WTC11 (cell line): Measurements from ENCODE around the gene GSDME. TPM values are rescaled to one million over a fixed set of nuclear protein-coding genes. Genes with fewer than 3 reads are reported as not detected.

Experiments
- ATAC-seq: fragments of 200-7000 bp; cut with Tn5 transposase; 2 replicates; pipeline ENCODE4 v1.10.0; 2021; ENCODE audit warnings: mild to moderate bottlenecking, moderate library complexity
- CTCF ChIA-PET: fragments of 300-600 bp; sonication (Branson Sonifier 250); formaldehyde crosslinking; loops from one replicate; lab custom pipeline; 2021; ENCODE audit warnings: antibody characterized with exemption; lab: Charles Lee
- POLR2A ChIA-PET: fragments of 350-600 bp; sonication (Branson Sonifier 250); formaldehyde crosslinking; loops from one replicate; lab custom pipeline; 2021; ENCODE audit warnings: antibody characterized with exemption; lab: Charles Lee
- DNase-seq: peaks from one replicate; pipeline ENCODE4 v3.0.0; 2021; ENCODE audit warnings: low spot score
- H3K27ac Mint-ChIP-seq: 2 replicates; pipeline ENCODE4 v1.8.0; 2021; ENCODE audit warnings: mixed read lengths
- H3K27me3 Mint-ChIP-seq: 2 replicates; pipeline ENCODE4 v1.8.0; 2021; ENCODE audit warnings: low read depth, mild to moderate bottlenecking, moderate library complexity, mixed read lengths
- H3K36me3 Mint-ChIP-seq: 2 replicates; pipeline ENCODE4 v1.8.0; 2021; ENCODE audit warnings: mixed read lengths
- H3K4me1 Mint-ChIP-seq: 2 replicates; pipeline ENCODE4 v1.8.0; 2022; ENCODE audit warnings: mixed read lengths
- H3K4me3 Mint-ChIP-seq: 2 replicates; pipeline ENCODE4 v1.8.0; 2021; ENCODE audit warnings: mild to moderate bottlenecking, moderate library complexity, mixed read lengths
- H3K9me3 Mint-ChIP-seq: 2 replicates; pipeline ENCODE4 v1.8.0; 2021; ENCODE audit warnings: mixed read lengths
- KAT7 ChIP-seq: sonication (generic); formaldehyde crosslinking; IDR thresholded peaks from 2 replicates; pipeline ENCODE4 v1.8.1; 2023; ENCODE audit warnings: missing genetic modification reagents, mild to moderate bottlenecking, borderline replicate concordance
- MXD4 ChIP-seq: fragments of 250-450 bp; sonication (Bioruptor Pico); IDR thresholded peaks from 2 replicates; pipeline ENCODE4 v1.8.0; 2021; ENCODE audit warnings: mild to moderate bottlenecking, moderate library complexity, borderline replicate concordance
- NFE2L1 ChIP-seq: sonication (generic); formaldehyde crosslinking; IDR thresholded peaks from 2 replicates; pipeline ENCODE4 v1.8.1; 2023; ENCODE audit warnings: missing genetic modification reagents
- NFYB ChIP-seq: sonication (generic); formaldehyde crosslinking; conservative IDR thresholded peaks from 2 replicates; pipeline ENCODE4 v1.8.0; 2022; ENCODE audit warnings: low read depth, missing genetic modification reagents
- NR2C2 ChIP-seq: sonication (generic); formaldehyde crosslinking; IDR thresholded peaks from 2 replicates; pipeline ENCODE4 v1.8.0; 2022; ENCODE audit warnings: mild to moderate bottlenecking, missing genetic modification reagents
- SP1 ChIP-seq: sonication (generic); formaldehyde crosslinking; conservative IDR thresholded peaks from 2 replicates; pipeline ENCODE4 v1.8.1; 2022; ENCODE audit warnings: missing genetic modification reagents
- TCF7 ChIP-seq: sonication (generic); formaldehyde crosslinking; IDR thresholded peaks from 2 replicates; pipeline ENCODE4 v1.8.0; 2022; ENCODE audit warnings: mild to moderate bottlenecking, low read depth, missing genetic modification reagents, moderate library complexity
- TEAD1 ChIP-seq: sonication (generic); formaldehyde crosslinking; IDR thresholded peaks from 2 replicates; pipeline ENCODE4 v1.8.0; 2022; ENCODE audit warnings: mild to moderate bottlenecking, missing genetic modification reagents
- ZNF219 ChIP-seq: sonication (generic); formaldehyde crosslinking; IDR thresholded peaks from 2 replicates; pipeline ENCODE4 v1.8.0; 2023; ENCODE audit warnings: missing genetic modification reagents, mild to moderate bottlenecking, borderline replicate concordance
- total RNA-seq: library from RNA; stranded (reverse); gene quantifications from 3 replicates; pipeline ENCODE4 v1.2.3, GENCODE V29; 2021
- TF ChIP-seq, protein P1 (sequence below): fragments of 250-450 bp; sonication (Bioruptor Pico); IDR thresholded peaks from 2 replicates; pipeline ENCODE4 v2.1.2; 2022; ENCODE audit warnings: mild to moderate bottlenecking, moderate library complexity
- TF ChIP-seq, protein P2 (sequence below): fragments of 250-450 bp; sonication (Bioruptor Pico); IDR thresholded peaks from 2 replicates; pipeline ENCODE4 v1.8.0; 2021; ENCODE audit warnings: mild to moderate bottlenecking
- TF ChIP-seq, protein P3 (sequence below): sonication (generic); formaldehyde crosslinking; conservative IDR thresholded peaks from 2 replicates; pipeline ENCODE4 v1.8.1; 2022; ENCODE audit warnings: mild to moderate bottlenecking, missing genetic modification reagents
- TF ChIP-seq, protein P4 (sequence below): sonication (generic); formaldehyde crosslinking; IDR thresholded peaks from 2 replicates; pipeline ENCODE4 v1.8.0; 2023; ENCODE audit warnings: missing genetic modification reagents, mild to moderate bottlenecking, borderline replicate concordance
- TF ChIP-seq, protein P5 (sequence below): sonication (generic); formaldehyde crosslinking; IDR thresholded peaks from 2 replicates; pipeline ENCODE4 v1.8.0; 2022; ENCODE audit warnings: mild to moderate bottlenecking, missing genetic modification reagents
- TF ChIP-seq, protein P6 (sequence below): fragments of 250-450 bp; sonication (Bioruptor Pico); IDR thresholded peaks from 2 replicates; pipeline ENCODE4 v1.9.0; 2021; ENCODE audit warnings: mild to moderate bottlenecking

The GSDME gene
- total RNA-seq, 1 experiment from 2014 or later = 4.8 TPM

DNA sequence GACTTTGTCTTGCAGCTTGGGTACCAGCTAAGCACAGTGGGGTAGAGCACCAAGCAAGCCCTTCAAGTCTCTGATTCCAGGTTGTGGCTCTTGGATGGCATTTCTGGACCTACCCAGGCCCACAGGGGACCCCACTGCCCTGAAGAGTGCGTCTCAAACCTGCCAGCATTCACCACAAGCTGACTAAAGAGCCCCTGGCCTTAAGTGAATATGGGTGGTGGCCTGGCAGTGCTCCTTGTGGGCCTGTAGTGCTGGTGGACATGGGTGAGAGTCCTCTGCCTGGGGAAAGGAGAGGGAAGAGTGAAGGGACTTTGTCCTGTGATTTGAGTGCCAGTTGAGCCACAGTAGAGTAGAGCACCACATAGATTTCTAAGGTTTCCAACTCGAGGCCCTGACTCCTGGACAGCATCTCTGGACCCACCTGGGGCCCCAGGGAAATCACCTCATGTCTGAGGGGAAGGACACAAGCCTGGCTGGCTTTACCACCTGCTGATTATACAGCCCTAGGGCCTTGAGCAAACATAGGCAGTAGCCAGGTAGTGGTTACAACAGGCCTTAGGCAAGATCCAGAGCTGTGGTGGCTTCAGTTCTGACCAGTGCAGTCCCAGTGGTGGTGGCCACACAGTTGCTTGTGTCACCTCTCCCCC, 23.7 kb downstream of the GSDME start (continued):
- no peak for TF ChIP-seq MXD4 (CRISPR knock-in tag)
- TF ChIP-seq, protein P1, sequence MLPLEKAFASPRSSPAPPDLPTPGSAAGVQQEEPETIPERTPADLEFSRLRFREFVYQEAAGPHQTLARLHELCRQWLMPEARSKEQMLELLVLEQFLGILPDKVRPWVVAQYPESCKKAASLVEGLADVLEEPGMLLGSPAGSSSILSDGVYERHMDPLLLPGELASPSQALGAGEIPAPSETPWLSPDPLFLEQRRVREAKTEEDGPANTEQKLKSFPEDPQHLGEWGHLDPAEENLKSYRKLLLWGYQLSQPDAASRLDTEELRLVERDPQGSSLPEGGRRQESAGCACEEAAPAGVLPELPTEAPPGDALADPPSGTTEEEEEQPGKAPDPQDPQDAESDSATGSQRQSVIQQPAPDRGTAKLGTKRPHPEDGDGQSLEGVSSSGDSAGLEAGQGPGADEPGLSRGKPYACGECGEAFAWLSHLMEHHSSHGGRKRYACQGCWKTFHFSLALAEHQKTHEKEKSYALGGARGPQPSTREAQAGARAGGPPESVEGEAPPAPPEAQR (CRISPR knock-in tag) = no peak

DNA sequence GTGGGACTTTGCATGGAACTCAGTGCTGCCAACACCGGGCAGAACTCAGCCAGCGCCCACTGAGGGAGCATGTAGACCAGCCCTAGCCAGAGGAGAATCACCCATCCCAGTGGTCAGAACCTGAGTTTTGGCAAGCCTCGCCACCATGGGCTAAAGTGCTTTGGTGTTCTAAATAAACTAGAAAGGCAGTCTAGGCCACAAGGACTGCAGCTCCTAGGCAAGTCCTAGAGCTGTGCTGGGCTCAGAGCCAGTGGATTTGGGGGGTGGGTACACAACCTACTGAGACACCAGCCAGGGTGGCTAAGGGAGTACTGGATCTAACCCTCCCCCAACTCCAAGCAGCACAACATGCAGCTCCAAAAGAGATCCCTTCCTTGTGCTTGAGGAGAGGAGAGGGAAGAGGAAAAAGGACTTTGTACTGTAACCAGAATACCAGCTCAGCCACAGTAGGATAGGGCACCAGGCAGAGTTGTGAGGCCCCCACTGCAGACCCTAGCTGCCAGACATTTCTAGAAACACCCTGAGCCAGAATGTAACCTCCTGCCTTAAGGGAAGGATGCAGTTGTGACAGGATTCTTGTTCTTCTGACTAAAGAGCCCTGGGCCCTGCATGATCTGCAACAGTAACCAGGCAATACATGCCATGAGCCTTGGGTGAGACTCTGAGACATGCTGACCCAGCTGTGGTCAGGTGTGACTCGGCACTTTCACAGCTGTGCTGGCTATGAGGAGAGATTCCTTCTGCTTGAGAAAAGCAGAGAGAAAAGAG, 24.4 kb downstream of the GSDME start:
- Mint-ChIP-seq H3K27ac (no peak overlapping the region), H3K36me3 (no peaks in the 10 kb centered on the region), H3K9me3 (peaks cover 14% of the 10 kb centered on the region), H3K4me3 (no peak overlapping the region), H3K27me3 (peaks cover 25% of the 10 kb centered on the region), H3K4me1 (peaks cover 5% of the 10 kb centered on the region; the same call in 1 of the 2 replicates)
- no peak for DNase-seq
- ChIA-PET CTCF (interaction anchor here (1.7 kb wide), 1 partner anchor 17 kb away, joined by 5 read pairs; no protein-coding TSS in a partner anchor), POLR2A (no interaction called here)
- no peak; the same call in 1 of the 2 replicates for ATAC-seq
- TF ChIP-seq NFE2L1 (peak; percentile 68), TCF7 (CRISPR knock-in tag) (no peak)

DNA sequence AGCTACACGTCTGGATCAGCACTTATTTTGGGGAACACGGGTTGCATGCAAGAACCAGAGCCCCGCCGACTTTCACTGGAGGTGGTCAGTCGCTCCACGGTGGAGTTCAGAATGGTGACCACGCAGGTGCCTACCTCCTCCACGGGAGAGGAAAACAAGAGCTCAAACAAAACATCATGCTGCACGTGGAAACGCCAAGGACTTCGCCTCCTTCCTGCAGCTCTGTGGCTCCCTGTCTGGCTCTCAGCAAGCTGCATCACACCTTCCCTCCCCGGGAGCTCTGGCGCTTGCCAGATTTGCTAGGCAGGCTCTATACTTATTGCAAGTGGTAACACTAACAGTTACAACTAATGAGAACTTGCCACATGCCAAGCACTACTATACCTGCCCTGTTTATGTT, 26.0 kb downstream of the GSDME start:
- ChIA-PET POLR2A (no interaction called here), CTCF (interaction anchor here (0.7 to 1.0 kb wide), 2 partner anchors 8 to 17 kb away, joined by 3 to 4 read pairs; no protein-coding TSS in a partner anchor)
- Mint-ChIP-seq H3K36me3 (no peaks in the 10 kb centered on the region), H3K4me3 (no peak overlapping the region), H3K27ac (no peak overlapping the region), H3K9me3 (peaks cover 8% of the 10 kb centered on the region), H3K27me3 (peaks cover 39% of the 10 kb centered on the region), H3K4me1 (peaks cover 20% of the 10 kb centered on the region)
- DNase-seq (no peak), ATAC-seq (no peak)
- TF ChIP-seq, protein P2, sequence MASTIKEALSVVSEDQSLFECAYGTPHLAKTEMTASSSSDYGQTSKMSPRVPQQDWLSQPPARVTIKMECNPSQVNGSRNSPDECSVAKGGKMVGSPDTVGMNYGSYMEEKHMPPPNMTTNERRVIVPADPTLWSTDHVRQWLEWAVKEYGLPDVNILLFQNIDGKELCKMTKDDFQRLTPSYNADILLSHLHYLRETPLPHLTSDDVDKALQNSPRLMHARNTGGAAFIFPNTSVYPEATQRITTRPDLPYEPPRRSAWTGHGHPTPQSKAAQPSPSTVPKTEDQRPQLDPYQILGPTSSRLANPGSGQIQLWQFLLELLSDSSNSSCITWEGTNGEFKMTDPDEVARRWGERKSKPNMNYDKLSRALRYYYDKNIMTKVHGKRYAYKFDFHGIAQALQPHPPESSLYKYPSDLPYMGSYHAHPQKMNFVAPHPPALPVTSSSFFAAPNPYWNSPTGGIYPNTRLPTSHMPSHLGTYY (CRISPR knock-in tag) = no peak
- TF ChIP-seq KAT7 (CRISPR knock-in tag) = no peak
- no peak for TF ChIP-seq NFYB (CRISPR knock-in tag)
- TF ChIP-seq, protein P3, sequence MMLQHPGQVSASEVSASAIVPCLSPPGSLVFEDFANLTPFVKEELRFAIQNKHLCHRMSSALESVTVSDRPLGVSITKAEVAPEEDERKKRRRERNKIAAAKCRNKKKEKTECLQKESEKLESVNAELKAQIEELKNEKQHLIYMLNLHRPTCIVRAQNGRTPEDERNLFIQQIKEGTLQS (CRISPR knock-in tag) = no peak
- no peak for TF ChIP-seq ZNF219 (CRISPR knock-in tag)
- TF ChIP-seq NR2C2 (CRISPR knock-in tag) = no peak
- no peak for TF ChIP-seq TEAD1 (CRISPR knock-in tag)
- no peak for TF ChIP-seq SP1 (CRISPR knock-in tag)

DNA sequence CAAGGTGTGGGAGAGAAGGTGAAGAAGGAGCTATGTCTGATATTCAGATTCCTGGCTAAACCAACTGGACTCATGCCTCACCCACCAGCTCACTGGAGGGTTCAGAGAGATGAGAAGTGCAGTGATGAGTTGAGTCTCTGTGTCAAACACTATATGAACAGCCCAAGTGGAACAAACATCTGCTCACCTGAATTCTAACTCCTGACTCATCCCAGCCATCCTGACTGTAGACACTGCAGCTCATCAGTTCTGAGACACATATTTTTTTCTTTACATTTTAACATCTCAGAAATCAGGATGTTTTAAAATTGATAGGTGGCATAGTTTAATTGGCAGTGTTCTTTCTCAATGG, 27.3 kb downstream of the GSDME start:
- CTCF ChIA-PET = interaction anchor here (1.8 kb wide), 1 partner anchor 14 kb away, joined by 5 read pairs; no protein-coding TSS in a partner anchor
- peaks cover 8% of the 10 kb centered on the region for H3K9me3 Mint-ChIP-seq
- POLR2A ChIA-PET = interaction anchor here (1.3 kb wide), 1 partner anchor 22 kb away, joined by 4 read pairs; no protein-coding TSS in a partner anchor
- peaks cover 33% of the 10 kb centered on the region for H3K4me1 Mint-ChIP-seq
- no peak overlapping the region for H3K4me3 Mint-ChIP-seq
- ATAC-seq (no peak), DNase-seq (no peak)
- no peak overlapping the region for H3K27ac Mint-ChIP-seq
- H3K36me3 Mint-ChIP-seq = no peaks in the 10 kb centered on the region
- H3K27me3 Mint-ChIP-seq = peaks cover 39% of the 10 kb centered on the region
- TF ChIP-seq, protein P4, sequence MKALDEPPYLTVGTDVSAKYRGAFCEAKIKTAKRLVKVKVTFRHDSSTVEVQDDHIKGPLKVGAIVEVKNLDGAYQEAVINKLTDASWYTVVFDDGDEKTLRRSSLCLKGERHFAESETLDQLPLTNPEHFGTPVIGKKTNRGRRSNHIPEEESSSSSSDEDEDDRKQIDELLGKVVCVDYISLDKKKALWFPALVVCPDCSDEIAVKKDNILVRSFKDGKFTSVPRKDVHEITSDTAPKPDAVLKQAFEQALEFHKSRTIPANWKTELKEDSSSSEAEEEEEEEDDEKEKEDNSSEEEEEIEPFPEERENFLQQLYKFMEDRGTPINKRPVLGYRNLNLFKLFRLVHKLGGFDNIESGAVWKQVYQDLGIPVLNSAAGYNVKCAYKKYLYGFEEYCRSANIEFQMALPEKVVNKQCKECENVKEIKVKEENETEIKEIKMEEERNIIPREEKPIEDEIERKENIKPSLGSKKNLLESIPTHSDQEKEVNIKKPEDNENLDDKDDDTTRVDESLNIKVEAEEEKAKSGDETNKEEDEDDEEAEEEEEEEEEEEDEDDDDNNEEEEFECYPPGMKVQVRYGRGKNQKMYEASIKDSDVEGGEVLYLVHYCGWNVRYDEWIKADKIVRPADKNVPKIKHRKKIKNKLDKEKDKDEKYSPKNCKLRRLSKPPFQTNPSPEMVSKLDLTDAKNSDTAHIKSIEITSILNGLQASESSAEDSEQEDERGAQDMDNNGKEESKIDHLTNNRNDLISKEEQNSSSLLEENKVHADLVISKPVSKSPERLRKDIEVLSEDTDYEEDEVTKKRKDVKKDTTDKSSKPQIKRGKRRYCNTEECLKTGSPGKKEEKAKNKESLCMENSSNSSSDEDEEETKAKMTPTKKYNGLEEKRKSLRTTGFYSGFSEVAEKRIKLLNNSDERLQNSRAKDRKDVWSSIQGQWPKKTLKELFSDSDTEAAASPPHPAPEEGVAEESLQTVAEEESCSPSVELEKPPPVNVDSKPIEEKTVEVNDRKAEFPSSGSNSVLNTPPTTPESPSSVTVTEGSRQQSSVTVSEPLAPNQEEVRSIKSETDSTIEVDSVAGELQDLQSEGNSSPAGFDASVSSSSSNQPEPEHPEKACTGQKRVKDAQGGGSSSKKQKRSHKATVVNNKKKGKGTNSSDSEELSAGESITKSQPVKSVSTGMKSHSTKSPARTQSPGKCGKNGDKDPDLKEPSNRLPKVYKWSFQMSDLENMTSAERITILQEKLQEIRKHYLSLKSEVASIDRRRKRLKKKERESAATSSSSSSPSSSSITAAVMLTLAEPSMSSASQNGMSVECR (CRISPR knock-in tag) = no peak
- TF ChIP-seq SP1 (CRISPR knock-in tag) = no peak
- TF ChIP-seq, protein P5, sequence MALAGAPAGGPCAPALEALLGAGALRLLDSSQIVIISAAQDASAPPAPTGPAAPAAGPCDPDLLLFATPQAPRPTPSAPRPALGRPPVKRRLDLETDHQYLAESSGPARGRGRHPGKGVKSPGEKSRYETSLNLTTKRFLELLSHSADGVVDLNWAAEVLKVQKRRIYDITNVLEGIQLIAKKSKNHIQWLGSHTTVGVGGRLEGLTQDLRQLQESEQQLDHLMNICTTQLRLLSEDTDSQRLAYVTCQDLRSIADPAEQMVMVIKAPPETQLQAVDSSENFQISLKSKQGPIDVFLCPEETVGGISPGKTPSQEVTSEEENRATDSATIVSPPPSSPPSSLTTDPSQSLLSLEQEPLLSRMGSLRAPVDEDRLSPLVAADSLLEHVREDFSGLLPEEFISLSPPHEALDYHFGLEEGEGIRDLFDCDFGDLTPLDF (CRISPR knock-in tag) = no peak
- TF ChIP-seq, protein P6, sequence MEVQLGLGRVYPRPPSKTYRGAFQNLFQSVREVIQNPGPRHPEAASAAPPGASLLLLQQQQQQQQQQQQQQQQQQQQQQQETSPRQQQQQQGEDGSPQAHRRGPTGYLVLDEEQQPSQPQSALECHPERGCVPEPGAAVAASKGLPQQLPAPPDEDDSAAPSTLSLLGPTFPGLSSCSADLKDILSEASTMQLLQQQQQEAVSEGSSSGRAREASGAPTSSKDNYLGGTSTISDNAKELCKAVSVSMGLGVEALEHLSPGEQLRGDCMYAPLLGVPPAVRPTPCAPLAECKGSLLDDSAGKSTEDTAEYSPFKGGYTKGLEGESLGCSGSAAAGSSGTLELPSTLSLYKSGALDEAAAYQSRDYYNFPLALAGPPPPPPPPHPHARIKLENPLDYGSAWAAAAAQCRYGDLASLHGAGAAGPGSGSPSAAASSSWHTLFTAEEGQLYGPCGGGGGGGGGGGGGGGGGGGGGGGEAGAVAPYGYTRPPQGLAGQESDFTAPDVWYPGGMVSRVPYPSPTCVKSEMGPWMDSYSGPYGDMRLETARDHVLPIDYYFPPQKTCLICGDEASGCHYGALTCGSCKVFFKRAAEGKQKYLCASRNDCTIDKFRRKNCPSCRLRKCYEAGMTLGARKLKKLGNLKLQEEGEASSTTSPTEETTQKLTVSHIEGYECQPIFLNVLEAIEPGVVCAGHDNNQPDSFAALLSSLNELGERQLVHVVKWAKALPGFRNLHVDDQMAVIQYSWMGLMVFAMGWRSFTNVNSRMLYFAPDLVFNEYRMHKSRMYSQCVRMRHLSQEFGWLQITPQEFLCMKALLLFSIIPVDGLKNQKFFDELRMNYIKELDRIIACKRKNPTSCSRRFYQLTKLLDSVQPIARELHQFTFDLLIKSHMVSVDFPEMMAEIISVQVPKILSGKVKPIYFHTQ (CRISPR knock-in tag) = no peak
